HG02759 (cell line): Measurements from ENCODE around the gene EMC7.
"Not testable (repeated sequence)": the region's sequence is repeated elsewhere in the genome, so short reads cannot be mapped to it uniquely, and the experiment has no call there.

Source experiments
- ATAC-seq: cut with Tn5 transposase; IDR thresholded peaks from one replicate; pipeline ENCODE4 v1.9.1; 2021; ENCODE audit warnings: mild to moderate bottlenecking, moderate library complexity; ENCODE audit not compliant: unreplicated experiment

Gene EMC7

DNA sequence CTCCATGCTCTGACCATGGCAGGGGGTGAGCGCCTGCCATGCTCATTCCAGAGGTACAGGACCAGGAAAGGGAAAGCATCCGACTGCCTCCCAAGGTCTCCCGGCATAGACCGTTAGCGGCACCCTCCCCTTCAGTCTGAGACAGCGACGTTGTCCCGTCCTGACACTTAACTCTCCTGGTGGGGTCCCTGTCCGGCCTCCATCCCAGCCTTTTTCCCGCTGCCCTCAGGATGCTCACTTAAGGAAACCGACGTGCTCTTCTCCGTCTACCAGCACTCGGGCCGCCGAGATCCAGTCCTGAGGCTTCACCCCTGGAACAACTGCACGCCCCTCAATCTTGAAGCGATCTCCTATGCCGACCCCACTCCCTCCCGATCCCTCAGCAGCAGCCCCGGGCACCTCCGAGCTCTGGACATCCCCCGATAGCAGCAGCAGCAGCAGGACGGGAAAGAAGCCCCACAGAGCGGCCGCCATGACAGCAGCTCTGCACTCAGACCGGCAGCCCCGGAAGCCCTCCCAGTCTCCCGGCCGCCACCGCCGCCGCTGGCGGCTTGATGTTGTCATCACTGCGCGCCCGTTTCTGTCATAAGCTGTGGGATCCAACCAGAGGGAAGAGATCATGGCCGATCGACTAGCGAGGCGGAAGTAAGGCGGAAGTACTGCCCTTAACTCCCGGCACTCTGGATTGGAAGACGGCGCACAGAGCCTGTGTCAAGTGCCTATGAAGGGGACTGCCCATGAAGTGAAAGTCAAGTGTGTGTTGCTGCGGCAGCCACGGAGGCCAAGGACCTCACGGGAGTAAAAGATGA is at the start of gene EMC7, which contains the start of gene PGBD4:
Gene EMC7, minus strand, starts transcription at position 497 of the 809 bp plus-strand sequence. Its CDS starts 23 bp downstream, at position 474.
Gene PGBD4, plus strand, starts transcription at position 718 of the 809 bp plus-strand sequence. CDS start 449 bp downstream, outside the sequence.
- peak; percentile 99 for ATAC-seq

DNA sequence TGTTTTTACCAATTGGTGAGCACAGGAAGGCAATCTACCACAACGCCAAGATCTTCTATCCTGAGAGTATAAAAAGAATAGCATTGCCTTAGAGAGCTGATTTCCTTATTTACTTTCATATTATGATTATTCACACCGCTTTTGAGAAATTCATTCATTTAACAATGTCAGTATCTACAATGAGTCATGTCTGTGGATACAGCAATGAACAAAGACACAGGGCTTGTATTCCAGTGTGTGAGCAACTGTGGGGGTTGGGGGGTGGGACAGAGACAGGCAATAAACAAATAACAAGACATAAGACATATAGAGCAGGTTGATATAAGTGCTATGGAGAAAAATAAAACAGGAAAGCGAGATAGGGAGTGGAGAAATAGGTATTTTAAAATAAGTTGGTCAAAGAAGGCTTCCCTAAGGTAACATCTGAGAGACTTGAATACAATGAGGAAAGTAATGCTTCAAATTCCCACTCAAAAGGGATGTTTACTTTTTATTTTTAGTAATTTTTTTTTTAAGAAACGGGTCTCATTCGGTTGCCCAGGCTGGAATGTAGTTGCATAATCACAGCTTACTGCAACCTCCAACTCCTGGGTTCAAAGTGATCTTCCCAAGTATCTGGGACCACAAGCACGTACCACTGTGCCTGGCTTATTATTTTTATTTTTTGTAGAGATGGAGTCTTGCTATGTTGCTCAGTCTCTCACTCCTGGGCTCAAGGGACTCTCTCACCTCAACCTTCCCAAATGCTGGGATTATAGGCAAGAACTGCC is 45.9 kb upstream of the EMC7 start:
- ATAC-seq, result no peak

DNA sequence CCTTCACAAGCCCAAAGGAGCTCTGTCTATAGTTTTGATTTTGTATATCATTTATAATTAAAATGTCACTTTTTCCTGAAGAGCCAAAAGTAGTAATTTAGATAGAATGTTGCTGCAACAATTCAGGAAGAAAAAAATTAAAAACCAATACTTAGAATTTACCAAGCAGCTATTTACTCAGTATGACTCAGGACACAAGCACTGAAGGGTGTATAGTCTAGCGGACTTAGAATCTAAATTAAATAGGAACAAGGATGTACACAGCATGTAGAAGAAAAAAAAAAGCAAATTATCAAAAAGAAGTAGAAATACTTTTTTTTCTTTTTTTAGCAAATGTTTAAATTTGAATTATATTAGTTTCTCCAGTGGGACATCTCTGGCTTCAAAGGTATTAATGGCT is 31.8 kb upstream of the EMC7 start:
- no peak for ATAC-seq

DNA sequence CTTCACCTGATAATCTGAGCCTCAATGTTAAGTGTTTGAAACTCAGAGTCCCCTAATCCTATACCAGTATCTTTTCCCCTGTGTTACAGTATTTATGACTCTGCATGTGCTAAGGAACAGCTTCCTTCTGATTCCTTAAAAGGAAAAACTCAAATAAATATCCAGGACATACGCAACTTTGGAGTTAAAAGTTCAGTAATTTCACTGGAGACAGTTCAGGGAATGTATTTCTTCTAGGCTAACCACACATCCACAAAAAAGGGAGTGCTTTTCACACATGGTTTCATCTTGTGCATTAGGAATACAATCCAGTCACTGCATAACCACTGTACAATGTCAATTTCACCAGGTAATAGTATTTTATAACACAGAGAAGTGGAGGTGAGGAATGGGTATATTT is 31.2 kb upstream of the EMC7 start:
- ATAC-seq, result no peak

DNA sequence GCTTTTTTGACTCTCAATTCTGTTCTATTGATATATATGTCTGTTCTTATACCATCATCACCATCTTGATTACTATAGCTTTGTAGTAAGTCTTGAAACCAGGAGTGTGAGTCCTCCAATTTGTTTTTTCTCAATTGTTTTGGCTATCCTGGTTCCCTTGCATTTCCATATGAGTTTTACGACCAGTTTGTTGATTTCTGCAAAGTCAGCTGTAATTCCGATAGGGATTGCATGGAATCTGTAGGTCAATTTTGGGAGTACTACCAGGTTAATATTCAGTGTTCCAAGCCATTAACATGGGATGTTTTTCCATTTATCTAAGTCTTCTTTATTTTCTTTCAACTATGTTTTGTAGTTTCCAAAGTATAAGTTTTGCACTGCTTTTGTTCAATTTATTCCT is 27.2 kb upstream of the EMC7 start:
- ATAC-seq, result no peak

DNA sequence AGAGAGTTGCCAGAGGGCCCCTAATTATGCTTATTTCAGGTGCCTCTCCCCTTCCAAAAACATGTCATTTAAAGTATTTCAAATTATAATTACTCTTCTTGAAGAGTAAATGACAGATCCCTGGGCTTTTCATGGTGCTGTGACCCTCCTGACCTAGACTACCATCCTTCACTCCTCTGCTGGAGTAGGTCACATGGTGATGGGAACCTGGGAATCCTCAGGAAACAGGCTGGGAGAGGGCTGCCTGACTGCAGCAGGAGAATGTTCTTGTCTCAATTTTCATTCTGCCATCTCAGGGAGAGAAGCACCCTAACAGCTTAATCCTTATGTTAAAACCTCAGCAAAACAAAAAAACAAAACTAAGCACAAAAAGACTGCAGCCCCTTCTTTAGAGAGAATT is 24.9 kb upstream of the EMC7 start:
- ATAC-seq, result no peak

DNA sequence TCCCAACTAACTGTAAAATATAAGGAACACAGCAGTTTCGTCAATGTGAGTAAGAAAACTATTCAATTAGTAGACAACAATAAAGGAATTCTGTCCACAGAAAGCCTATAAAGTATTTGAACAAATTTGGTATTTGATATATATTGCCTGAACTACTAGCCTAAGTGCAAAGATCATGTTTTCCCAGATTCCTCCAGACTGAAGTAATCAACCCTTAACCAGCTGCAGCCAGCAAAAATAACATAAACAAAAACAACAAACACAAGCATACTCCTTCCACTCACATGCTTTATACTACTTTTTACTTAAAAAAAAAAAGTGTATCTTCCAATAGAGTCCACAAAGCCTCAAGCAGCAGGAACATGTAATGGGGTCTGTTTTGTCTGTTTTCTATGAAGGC is 24.3 kb upstream of the EMC7 start:
- no peak for ATAC-seq

DNA sequence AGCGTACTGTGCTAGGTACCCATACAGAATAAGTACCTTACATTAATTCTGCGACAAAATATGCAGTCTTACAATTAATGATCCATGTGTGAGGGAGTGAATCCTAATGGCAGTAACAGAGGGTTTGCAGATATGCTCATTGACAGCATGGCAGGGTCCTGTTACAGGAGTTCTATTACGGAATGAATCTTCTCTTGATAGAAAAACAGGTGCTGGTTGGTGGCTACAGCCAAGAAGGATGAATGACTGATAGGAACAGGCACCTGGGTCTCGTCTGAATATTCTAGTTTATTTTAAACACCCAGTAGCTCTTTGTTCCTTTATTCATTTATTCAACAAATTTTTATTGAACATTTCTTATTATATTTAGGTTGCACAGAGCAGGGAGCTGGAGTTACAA is 23.0 kb upstream of the EMC7 start:
- ATAC-seq, result no peak

DNA sequence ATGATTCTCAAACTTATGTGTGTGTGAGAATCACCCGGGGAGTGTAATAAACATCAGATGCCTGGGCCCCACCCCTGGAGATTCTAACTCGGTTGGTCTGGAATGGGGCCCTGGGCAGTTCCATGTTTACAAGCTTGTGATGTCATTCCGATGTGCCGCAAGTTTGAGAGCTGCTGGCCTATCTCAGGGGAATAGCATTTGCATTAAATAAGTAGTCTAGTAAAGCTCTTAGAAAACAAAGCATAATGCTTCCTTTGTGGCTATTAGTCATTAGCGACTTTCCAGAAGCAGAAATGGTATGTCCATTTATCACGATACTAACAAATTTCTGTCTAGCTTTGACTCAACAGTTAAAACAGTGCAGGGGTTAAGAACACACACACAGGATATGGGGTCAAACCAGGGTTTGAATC is 21.1 kb upstream of the EMC7 start:
- ATAC-seq, result peak; percentile 42

DNA sequence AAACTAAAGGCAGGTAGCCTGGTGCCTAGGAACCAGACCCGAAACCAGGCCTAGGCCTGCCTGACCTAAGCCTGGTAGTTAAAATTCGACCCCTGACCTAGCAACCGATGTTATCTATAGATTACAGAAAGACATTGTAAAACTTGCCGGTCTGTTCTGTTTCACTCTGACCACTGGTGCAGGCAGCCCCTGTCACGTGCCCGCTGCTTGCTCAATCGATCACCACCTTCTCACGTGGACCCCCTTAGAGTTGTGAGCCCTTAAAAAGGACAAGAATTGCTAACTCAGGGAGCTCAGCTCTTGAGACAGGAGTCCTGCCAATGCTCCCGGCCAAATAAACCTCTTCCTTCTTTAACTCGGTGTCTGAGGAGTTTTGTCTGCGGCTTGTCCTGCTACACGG is 20.1 kb upstream of the EMC7 start:
- ATAC-seq, result not testable (repeated sequence)

DNA sequence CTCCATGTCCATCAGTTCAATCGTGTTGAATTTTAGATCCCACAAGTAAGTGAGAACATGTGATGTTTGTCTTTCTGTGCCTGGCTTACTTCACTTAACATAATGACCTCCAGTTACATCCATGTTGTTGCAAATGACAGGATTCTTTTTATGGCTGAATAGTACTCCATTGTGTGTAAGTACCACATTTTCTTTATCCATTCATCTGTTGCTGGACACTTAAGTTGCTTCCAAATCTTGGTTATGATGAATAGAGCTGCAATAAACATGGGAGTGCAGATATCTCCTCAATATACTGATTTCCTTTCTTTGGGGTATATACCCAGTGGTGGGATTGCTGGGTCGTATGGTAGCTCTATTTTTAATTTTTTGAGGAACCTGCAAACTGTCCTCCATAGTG is 18.8 kb upstream of the EMC7 start:
- ATAC-seq, result not testable (repeated sequence)

DNA sequence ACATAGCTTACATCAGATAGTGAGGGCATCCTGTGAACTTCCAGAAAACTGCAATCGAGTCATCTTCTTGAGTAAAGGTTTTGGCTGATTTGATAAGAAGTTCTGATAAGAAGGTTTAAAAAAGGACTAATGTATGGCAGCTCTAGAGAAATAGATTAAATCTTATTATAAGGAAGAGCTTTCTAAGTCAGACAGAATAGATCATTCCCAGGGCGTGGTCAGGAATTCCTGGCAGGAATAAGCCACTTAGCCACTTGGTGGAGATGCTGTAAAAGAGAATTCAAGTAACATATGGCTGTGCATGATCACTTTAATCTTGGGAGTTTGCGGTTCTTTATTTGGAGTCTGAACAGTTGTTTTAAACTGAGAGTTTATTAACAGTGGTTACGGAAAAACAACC is 17.6 kb upstream of the EMC7 start:
- ATAC-seq, result no peak

DNA sequence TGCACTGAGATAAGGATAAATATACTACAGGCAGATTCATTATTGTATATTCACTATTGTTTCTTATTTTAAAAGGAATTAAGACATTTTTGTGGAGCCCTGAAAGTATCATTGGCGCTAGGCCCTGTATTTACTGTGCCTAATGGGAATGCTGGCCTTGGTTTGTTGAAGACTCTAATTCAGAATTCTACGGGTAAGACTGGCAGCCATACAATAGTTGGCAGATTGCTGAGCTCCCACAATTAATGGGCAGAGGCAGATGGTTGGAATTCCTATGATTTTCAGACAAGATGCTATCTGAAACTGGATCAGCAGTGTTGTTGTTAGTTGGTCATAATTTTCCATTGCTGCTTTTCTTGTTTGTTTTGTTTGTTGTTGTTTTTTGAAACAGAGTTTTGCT is 15.0 kb upstream of the EMC7 start:
- no peak for ATAC-seq

DNA sequence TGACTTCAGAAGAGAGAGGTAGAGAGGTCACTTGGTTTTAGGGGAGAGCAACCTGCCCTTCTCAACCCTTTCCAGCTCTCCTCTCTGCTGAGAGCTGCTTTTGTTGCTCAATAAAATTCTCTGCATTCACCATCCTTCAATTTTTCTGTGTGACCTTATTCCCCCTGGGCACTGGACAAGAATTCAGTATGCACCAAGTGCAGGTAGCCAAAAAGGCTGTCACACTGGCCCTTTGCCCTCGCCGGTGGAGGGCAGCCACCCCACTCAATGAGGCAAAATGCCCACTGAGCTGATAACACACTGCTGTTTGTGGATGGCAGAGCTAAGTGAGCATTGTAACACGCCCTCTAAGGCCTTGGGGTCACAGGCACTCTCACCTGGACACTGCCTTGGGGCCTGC is 13.1 kb upstream of the EMC7 start:
- ATAC-seq, result no peak

DNA sequence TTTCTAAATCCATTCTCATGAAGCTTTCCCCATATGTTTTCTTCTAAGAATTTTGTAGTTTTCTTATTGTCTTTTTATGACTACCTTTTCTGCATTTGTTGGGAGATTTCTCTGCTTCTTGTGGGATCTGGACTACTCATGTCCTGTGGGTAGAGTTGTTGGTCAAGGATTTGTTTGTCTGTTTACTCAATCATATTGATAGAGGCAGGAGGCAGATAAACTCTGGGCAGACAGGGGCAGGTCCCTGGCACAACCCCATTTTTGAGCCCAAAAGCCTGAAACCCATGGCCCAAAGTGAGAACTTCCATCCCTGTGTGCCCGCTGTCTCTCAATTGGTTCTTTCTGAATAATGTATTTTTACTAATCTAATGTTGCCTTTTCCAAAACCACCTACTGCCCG is 12.6 kb upstream of the EMC7 start:
- no peak for ATAC-seq

DNA sequence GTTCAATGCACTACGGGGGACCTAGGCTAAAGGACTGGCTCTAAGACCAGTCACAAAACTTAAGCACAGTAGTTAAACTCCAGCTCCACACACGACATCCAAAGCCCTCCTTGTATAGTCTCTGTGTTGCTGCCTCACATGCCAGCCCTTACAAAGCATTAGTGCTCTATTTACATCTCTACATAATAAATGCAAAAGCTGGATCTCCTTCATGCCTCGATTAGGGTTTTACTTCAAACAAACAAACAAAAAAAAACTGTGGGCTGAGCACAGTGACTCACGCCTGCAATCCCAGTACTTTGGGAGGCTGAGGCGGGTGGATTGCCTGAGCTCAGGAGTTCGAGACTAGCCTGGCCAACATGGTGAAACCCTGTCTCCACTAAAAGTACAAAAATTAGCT is 9.8 kb upstream of the EMC7 start:
- no peak for ATAC-seq

DNA sequence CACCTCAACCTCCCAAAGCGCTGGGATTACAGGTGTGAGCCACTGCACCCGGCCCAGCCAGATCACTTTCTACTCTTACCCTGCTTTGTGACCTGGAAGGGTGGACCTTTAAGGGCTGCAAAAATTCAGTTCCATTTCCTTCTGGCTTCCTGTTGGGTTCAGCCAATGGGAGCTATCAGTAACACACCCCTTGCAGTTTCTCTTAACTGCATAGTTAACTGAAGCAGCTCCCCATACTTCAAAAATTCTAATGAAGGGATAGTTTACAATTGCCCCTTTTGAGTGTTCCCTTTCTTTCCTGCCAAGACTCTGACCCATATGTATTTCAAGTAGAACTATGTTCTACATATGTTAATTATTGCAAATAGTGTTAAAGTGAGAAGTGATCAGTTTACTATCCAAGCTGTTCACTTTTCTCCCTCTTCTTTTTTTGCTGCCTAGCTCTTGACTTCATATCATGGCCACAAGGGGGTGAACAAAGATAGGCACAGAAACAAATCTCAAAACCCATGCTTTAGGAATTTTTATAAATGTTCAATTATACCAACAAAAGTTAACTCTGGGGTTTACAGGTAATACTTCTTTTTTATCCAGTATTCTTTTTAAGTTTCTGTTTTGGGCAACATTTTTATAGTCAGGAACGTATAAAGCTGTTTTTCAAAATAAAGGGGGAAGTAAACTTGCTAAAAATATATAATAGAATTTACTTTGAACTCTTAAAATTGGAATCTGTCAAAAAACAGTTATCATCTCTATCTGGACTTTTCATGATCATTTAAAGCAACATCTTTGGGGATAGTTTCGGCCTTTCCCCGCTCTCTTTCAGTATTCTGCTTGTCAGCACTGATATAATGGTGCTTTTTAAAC is 8.4 kb upstream of the EMC7 start:
- ATAC-seq, result no peak

DNA sequence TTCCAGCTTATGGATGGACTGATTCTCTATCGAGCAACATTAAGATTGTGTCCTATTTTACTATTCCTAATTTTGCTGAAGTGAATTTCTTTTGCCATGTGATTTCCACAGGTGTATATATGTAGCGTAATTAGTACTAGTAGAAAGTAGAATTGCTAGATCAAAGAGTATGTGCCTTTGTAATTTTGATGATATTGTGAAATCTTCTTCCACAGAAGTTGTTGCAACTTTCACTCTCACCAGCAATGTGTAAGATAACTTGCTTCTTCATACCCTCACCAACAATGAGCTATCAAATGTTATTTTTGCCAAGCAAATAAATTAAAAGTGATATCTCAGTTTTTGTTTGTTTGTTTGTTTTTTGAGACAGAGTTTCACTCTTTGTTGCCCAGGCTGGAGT is 5.7 kb upstream of the EMC7 start:
- ATAC-seq, result no peak

DNA sequence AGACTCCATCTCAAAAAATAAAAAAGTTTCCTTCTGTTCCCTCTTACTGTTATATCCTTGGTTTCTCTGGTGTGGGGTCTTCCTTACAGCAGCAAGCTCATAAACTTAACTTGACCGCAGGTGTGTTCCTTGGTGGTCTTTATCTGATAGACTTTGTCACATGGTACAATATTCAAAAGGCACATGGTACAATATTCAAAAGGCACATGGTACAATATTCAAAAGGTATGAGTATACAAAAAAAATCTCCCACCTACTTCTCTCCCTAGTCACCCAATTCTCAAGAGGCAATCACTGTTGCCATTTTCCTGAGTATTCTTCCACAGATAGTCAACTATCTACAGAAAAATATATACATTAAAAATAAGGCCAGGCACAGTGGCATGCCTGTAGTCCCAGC is 4.8 kb upstream of the EMC7 start:
- no peak for ATAC-seq

DNA sequence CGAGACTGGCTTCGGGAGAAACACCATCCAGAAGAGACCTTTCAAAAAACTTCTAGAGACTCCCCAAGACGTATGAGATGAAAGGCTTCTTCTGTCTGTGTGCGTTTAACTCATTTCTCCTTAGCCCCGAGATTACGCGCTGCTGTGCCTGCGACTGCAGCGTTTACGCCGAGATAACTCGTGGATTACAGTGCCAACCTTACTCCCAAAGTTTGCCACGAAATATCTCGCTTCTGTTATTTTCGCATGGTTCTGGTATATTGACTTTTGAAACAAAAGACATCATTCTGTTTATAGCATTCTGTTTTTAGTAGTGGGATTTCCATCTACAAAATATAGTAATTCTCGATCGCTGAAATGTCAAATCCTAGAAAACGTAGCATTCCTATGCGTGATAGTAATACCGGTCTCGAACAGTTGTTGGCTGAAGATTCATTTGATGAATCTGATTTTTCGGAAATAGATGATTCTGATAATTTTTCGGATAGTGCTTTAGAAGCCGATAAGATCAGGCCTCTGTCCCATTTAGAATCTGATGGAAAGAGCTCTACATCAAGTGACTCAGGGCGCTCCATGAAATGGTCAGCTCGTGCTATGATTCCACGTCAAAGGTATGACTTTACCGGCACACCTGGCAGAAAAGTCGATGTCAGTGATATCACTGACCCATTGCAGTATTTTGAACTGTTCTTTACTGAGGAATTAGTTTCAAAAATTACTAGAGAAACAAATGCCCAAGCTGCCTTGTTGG is 688 bp upstream of the EMC7 start:
- ATAC-seq, result no peak

DNA sequence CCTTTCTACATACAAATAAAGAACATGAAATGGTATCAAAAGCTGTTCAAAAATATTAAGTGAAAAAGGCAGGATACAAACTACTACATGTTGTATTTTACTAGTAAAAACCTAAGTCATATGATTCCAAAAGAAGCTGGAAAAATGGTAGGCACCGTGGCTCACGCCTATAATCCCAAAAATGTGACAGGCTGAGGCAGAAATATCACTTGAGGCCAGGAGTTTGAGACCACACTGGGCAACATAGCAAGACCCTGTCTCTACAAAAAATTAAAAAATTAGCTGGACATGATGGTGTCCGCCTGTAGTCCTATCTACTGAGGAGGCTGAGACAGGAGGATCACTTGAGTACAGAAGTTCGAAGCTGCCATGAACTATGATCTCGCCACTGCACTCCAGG is 1.7 kb downstream of the EMC7 start:
- no peak for ATAC-seq
